Measurements from ENCODE around the gene USP9X. TPM values are rescaled to one million over a fixed set of nuclear protein-coding genes. Genes with fewer than 3 reads are reported as not detected.

The USP9X gene
- total and polyA plus RNA-seq, 9 of the 15 experiments (the other 6 are each of a cell fraction or from before 2014, with no cell fraction given): 10.9 to 47.8 (median 29.5) TPM

GRCh38 chrX:41084044-41084892 is 977 bp upstream of the USP9X start (continued):
- TF ChIP-seq, protein P1, sequence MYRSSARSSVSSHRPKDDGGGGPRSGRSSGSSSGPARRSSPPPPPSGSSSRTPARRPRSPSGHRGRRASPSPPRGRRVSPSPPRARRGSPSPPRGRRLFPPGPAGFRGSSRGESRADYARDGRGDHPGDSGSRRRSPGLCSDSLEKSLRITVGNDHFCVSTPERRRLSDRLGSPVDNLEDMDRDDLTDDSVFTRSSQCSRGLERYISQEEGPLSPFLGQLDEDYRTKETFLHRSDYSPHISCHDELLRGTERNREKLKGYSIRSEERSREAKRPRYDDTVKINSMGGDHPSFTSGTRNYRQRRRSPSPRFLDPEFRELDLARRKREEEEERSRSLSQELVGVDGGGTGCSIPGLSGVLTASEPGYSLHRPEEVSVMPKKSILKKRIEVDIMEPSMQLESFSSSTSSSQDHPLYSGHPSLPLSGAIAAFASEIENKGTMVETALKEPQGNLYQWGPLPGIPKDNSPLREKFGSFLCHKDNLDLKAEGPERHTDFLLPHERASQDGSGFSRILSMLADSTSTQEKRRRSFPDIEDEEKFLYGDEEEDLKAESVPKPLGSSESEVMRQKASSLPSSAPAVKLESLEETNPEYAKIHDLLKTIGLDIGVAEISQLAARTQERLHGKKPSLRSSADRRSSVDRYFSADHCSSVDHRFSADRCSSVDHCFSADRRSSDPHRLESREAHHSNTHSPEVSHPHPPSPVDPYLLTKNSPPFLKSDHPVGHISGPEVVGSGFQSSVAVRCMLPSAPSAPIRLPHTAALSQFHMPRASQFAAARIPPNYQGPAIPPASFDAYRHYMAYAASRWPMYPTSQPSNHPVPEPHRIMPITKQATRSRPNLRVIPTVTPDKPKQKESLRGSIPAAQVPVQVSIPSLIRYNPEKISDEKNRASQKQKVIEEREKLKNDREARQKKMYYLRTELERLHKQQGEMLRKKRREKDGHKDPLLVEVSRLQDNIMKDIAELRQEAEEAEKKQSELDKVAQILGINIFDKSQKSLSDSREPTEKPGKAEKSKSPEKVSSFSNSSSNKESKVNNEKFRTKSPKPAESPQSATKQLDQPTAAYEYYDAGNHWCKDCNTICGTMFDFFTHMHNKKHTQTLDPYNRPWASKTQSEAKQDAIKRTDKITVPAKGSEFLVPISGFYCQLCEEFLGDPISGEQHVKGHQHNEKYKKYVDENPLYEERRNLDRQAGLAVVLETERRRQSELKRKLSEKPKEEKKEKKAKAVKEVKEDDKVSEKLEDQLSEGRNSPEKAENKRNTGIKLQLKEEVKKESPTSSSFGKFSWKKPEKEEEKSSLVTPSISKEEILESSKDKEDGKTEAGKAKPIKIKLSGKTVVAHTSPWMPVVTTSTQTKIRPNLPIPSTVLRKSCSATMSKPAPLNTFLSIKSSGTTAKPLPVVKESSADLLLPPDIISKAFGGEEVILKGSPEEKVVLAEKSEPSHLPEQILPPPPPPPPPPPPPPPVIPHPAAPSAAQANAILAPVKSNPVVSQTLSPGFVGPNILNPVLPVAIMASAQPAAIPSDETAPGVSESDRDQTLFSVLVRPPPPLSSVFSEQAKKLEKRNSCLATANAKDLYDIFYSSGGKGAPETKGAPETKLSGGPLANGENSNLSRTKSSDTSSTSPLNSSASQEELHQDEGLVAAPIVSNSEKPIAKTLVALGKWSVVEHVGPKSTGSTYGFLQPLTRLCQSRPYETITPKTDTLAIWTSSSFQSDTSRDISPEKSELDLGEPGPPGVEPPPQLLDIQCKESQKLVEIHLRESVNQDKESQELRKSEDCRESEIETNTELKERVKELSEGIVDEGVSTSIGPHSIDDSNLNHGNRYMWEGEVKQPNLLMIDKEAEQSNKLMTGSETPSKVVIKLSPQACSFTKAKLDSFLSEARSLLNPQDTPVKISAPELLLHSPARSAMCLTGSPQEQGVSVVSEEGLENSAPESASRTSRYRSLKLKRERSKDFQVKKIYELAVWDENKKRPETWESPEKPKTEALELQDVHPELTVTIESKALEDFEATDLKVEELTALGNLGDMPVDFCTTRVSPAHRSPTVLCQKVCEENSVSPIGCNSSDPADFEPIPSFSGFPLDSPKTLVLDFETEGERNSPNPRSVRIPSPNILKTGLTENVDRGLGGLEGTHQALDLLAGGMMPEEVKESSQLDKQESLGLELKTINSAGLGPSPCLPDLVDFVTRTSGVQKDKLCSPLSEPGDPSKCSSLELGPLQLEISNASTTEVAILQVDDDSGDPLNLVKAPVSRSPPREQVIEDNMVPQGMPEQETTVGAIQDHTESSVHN (IDR thresholded peaks at IDR 0.05; ENCODE audit: borderline replicate concordance in 1 of 2, low read depth in 1 of 2): peak in 1 of 2 experiments; percentile 75; a peak in 1 of 4 replicates
- peak; percentile 54; the same call in 1 of the 2 replicates for TF ChIP-seq PKNOX1 (IDR thresholded peaks at IDR 0.05)
- TF ChIP-seq TRIM24 (IDR thresholded peaks at IDR 0.05): peak in 1 of 2 experiments; percentile 80; a peak in 2 of 4 replicates
- TF ChIP-seq ID3 (CRISPR knock-in tag; IDR thresholded peaks at IDR 0.05): no peak
- TF ChIP-seq ID3 (tag; IDR thresholded peaks at IDR 0.05): peak; percentile 96
- TF ChIP-seq ZNF134 (CRISPR knock-in tag; conservative IDR thresholded peaks at IDR 0.05): no peak
- TF ChIP-seq ZNF175 (CRISPR knock-in tag; IDR thresholded peaks at IDR 0.05; ENCODE audit: low read depth): peak; percentile 75
- TF ChIP-seq SNAPC5 (CRISPR knock-in tag; IDR thresholded peaks at IDR 0.05): no peak
- TF ChIP-seq ZMIZ1 (IDR thresholded peaks at IDR 0.05; ENCODE audit: low read depth in 2 of 2, low read length in 2 of 2): peak in 1 of 2 experiments; percentile 52; a peak in 1 of 4 replicates
- no peak; the same call in 1 of the 2 replicates for TF ChIP-seq POLR2G (IDR thresholded peaks at IDR 0.05; ENCODE audit: low read depth, low read length)
- TF ChIP-seq CBFB (CRISPR knock-in tag; IDR thresholded peaks at IDR 0.05): no peak
